GM21737 (cell line): ENCODE results near the gene CABLES1.
"Not testable (repeated sequence)": the region's sequence is repeated elsewhere in the genome, so short reads cannot be mapped to it uniquely, and the experiment has no call there.

Experiments used
- ATAC-seq: cut with Tn5 transposase; IDR thresholded peaks from one replicate; pipeline ENCODE4 v1.9.1; 2021; ENCODE audit warnings: mild to moderate bottlenecking, moderate library complexity; ENCODE audit not compliant: unreplicated experiment

The CABLES1 gene

DNA sequence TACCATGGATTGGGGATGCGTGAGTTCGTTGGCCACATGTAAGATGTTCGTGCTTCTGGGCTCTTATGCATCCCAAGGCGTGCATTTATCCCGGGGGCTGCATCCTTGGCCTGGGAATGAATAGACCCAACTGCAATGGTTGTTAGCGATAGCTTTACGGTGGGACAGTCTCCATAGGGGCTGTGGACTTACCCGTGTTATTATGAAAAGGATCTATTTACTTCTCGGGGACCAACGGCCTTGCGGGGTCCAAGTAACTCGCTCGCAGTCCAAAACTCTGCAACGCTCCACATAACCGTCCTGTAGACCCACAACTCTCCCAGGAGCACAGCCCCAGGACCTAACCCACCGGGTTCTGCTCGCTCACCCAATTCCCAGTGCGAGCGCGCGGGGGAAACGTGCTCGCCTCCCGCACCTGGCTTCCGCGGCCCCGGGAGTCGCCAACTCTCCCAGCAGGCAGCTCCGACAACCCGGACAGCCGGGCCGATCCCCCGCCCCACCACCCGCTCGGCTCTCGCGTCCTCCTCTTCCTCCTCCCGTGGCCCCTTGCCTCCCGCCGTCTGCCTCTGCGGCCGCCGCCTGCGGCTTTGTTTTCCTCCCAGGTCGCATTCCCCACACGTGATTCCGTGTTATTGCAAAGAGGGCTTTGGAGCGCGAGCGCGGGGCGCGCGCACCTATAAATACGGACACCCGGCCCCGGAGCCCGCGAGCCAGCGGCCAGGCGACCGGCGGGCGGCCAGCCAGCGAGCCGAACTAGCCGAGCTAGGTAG is at the start of gene CABLES1:
CABLES1 (plus strand) TSS at position 706 of the 770 bp plus-strand sequence. CDS start 278 bp downstream, outside the sequence.
- peak; percentile 19 for ATAC-seq

DNA sequence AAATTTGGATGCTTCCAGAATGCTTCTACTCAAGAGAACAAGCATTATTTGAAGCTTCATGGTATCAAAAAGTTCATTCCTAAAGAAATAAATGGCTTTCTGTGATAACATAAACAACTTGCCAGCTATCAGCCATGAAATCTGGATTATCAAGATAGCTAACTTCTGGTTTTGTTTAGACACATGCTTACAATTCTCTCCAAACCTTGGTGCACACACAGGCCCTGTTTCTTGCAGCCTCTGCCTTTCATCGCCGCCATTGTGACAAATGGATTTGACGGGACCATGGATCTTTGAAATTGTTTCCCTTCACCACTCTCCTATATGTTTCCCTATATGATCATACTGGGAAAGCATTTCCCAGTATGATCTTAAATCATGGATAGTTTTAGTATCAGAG is 47.9 kb upstream of the CABLES1 start:
- ATAC-seq = no peak

DNA sequence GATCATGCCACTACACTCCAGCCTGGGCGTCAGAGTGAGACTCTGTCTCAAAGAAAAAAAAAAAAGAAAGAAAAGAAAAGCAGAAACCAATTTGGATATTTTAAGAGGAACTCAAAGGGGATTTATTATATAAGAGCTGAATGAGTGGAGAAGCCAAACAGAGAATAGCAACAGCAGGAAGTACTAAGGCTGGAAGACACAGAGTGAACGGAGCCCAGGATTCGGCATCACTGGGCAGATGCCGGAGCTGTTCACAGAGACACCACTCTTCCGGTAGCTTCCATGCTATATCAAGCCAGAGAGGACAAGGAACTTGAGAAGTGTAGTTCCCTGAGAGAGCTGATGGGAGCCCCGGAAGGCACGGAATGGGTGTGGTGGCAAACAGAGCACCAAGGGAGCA is 47.0 kb upstream of the CABLES1 start:
- no peak for ATAC-seq

DNA sequence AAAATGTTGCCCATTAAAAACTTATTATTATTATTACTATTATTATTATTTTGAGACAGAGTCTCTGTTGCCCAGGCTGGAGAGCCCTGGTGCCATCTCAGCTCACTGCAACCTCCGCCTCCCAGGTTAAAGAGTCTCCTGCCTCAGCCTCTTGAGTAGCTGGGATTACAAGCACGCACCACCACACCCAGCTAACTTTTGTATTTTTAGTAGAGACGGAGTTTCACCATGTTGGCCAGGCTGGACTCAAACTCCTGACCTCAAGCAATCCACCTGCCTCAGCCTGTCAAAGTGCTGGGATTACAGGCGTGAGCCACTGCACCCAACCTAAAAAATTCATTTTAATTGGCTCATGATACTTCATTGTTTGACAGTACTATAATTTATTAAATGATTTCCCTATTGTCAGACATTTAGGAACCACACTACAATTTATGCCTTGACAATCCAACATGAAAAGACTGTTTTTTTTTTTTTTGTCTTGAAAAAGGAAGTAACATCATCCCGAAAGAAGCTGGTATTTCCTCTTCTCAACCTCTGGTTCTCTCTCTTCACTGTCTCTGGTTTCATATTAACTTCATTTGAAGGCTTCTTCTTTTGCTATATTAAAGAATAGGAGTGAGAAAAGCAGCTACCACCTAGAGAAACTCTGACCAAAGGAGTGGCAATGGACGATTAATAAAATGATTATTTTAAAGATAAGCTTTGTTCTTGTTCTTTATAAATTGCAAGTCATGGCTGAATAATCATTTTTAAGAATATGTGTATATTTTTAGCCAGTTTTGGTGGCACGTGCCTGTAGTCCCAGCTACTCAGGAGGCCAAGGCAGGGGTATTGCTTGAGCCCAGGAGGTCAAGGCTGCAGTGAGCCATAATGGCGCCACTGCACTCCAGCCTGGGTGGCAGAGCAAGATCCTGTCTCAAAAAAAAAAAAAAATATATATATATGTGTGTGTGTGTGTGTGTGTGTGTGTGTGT is 44.0 kb upstream of the CABLES1 start:
- ATAC-seq = peak; percentile 73

- ATAC-seq = no peak
Measured at GRCh38 chr18:23092121-23092520, 43.2 kb upstream of the CABLES1 start.

DNA sequence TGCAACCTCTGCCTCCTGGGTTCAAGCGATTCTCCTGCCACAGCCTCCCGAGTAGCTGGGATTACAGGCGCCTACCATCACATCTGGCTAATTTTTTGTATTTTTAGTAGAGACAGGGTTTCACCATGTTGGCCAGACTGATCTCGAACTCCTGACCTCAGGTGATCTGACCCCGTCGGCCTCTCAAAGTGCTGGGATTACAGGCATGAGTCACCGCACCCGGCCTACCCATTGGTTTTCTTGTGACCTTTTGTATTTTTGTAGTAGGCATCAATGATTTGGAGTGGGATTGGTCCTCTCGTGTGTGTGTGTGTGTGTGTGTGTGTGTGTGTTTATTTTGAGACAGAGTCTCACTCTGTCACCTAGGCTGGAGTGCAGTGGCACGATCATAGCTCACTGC is 42.2 kb upstream of the CABLES1 start:
- ATAC-seq = not testable (repeated sequence)

- ATAC-seq = no peak
Measured at GRCh38 chr18:23093772-23094171, 41.5 kb upstream of the CABLES1 start.

DNA sequence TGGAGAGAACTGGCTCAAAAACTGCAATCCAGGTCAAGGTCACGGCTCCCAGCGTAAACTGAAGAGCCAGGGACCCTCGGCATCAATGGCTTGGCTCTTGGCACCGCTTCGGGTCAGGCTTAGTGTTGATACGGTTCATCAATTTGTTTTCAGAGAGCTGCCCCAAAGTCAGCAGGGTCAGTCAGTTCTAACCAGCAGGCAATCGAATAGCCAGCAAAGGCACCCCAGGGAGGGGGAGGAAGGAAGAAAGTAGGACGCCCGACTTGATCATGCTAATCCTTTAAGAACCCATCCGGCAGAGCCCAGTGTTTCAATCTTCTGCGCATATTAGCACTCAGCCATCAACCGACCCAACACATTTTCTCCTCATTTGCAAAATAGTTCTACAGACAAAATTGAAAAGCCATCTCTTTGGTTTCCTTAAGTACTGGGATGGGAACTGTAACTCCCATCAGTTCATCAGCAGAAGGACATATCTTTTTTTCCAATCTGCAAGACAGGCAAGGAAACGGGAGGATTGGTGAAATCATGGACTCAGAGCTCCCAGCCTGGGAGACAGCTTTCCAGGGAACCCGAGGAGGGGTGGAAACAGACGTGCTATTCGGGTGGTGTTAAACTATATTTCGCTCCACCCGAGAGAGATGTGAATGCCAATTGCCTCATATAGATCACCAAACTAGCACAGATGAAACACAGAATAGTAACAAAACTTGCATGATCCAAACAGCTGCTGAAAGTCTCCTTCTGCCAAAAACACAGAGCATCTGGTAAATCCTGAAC is 40.7 kb upstream of the CABLES1 start:
- no peak for ATAC-seq

DNA sequence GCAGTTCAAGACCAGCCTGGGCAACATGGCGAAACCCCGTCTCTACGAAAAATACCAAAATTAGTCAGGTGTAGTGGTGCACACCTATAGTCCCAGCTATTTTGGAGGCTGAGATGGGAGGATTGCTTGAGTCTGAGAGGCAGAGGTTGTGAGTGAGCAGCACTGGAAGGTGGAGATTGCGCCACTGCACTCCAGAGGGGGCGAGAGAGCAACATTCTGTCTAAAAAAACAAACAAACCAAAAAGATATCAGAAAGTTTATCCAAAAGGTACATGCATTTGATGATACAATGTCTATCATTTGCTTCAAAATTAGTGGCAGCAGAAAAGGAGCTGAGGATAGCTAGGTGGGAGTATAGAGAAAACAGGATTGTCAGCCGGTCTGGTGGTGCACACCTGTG is 39.8 kb upstream of the CABLES1 start:
- ATAC-seq = no peak

DNA sequence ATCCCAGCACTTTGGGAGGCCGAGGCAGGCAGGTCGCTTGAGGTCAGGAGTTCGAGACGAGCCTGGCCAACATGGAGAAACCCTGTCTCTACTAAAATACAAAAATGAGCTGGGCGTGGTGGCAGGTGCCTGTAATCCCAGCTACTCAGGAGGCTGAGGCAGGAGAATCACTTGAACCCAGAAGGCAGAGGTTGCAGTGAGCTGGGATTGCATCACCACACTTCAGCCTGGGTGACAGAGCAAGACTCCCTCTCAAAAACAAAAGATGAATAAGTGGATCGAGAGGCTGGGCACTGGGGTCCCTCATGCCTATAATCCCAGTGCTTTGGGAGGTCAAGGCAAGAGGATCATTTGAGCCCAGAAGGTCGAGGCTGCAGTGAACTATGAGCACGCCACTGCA is 38.3 kb upstream of the CABLES1 start:
- ATAC-seq = not testable (repeated sequence)

GRCh38 chr18:23099621-23100020 is 35.7 kb upstream of the CABLES1 start:
- ATAC-seq = no peak

GRCh38 chr18:23101861-23102432 is 33.3 kb upstream of the CABLES1 start:
- no peak for ATAC-seq

GRCh38 chr18:23102493-23103261 is 32.6 kb upstream of the CABLES1 start:
- no peak for ATAC-seq

GRCh38 chr18:23103449-23103848 is 31.8 kb upstream of the CABLES1 start:
- no peak for ATAC-seq

DNA sequence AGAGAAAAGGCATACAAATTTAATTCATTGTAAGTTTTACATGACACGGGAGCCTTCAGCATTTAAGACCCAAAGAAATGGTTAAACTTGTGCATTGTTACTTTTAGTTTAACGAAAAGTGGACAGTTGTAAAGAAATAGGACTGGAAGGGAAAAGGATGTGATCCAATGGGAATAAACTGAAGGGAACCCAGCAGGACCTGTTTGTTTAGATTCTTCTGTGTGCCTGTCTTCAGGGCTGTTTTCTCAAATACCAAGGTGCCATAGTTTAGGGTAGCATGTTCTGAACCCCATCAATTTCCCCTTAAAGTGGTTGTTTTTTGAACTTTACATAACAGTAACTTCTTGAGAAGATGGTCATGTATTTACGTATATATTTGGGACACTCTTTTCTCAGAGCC is 30.3 kb upstream of the CABLES1 start:
- no peak for ATAC-seq

DNA sequence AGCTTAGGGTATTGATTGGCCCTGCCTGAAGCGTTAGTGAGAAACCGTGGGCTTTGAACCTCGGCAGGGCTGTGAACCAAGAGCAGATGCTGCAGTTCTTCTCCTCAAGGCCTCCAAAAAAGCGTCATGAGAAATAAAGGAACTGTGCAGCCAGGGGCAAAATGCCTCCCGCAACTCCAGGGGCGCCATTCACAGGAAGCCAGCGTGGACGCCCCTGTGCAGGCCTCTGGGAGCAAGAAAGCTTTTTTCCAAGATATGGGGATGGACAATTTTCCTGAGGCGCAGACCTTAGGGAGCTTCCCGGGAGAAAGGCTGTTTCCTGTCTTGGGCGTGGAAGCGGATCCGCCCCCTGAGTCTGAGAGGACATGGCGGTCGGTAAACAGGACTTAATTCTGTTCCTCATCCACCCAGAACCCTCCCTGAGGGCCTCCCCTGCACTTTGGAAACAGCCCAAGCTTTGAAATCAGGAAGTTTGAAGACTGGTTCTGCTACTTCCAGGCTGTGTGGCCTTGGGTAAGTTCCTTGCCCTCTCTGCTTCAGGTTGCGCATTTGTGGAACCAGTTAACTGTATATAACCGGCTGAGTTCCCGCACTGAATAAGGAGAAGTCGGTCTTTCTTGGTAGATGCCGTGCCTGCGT is 29.6 kb upstream of the CABLES1 start:
- ATAC-seq = no peak

DNA sequence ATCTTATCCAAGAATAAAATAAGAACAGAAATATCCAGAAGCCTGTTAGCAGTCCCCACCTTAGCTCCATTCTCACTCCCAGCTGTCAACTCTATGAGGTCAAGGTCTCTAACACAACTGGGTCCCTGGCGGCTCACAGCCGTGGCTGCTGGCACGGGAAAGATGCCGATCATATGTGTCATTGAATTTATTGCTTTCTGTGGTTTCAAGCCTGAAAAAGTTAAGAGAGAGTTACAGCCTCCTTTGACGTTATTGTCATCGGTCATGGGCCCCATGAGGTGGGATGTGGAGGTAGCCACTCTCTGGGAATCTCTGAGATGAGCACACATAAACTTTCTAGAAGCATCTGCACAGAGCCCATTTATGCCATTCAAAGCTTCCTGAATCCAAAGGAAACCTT is 28.7 kb upstream of the CABLES1 start:
- no peak for ATAC-seq

GRCh38 chr18:23107718-23108117 is 27.6 kb upstream of the CABLES1 start:
- no peak for ATAC-seq

GRCh38 chr18:23108496-23108895 is 26.8 kb upstream of the CABLES1 start:
- ATAC-seq = no peak
